IMR-90 (cell line): Measurements from ENCODE around the gene C1orf167. TPM values are rescaled to one million over a fixed set of nuclear protein-coding genes. Genes with fewer than 3 reads are reported as not detected.

Experiments used
- ATAC-seq: fragments of 200-7000 bp; cut with Tn5 transposase; 2 replicates; pipeline ENCODE4 v1.9.1; 2020; ENCODE audit warnings: low read depth, mild to moderate bottlenecking, moderate library complexity
- BruUV-seq: library from RNA; stranded (reverse); fragments of 400-500 nt; replicated peaks from 2 replicates; lab custom pipeline; 2021; lab: Mats Ljungman, UMichigan
- CTCF ChIA-PET: fragments of 300-600 bp; formaldehyde crosslinking; extraction: SDS; loops from one replicate; lab custom pipeline; 2021; ENCODE audit warnings: antibody characterized with exemption; lab: Yijun Ruan, JAX
- POLR2A ChIA-PET: fragments of 300-600 bp; sonication (Branson Sonifier 250); formaldehyde crosslinking; loops from one replicate; lab custom pipeline; 2022; ENCODE audit warnings: antibody characterized with exemption; ENCODE audit not compliant: unreplicated experiment; lab: Charles Lee
- DNase-seq: peaks from one replicate; pipeline ENCODE4 v3.0.0; 2013
- H2AFZ ChIP-seq: replicated peaks from 2 replicates; pipeline ENCODE3; 2013; ENCODE audit warnings: low read length, mild to moderate bottlenecking; ENCODE audit not compliant: poor library complexity
- H2AK5ac ChIP-seq: 2 replicates; pipeline ENCODE4 v1.6.1; 2013; ENCODE audit warnings: low read depth, low read length, inconsistent platforms
- H2AK9ac ChIP-seq: replicated peaks from 2 replicates; pipeline ENCODE3; 2013; ENCODE audit warnings: mild to moderate bottlenecking, low read depth, low read length, moderate library complexity; ENCODE audit not compliant: poor library complexity
- H2BK120ac ChIP-seq: 2 replicates; pipeline ENCODE4 v1.6.1; 2013; ENCODE audit warnings: low read depth, low read length, inconsistent platforms
- H2BK15ac ChIP-seq: 3 replicates; pipeline ENCODE4 v1.6.1; 2013; ENCODE audit warnings: low read depth, low read length, inconsistent platforms
- H2BK20ac ChIP-seq: 2 replicates; pipeline ENCODE4 v1.6.1; 2013; ENCODE audit warnings: low read depth, mild to moderate bottlenecking, inconsistent platforms, low read length, moderate library complexity
- H2BK5ac ChIP-seq: 2 replicates; pipeline ENCODE4 v1.6.1; 2013; ENCODE audit warnings: mild to moderate bottlenecking, low read depth, low read length, inconsistent platforms; ENCODE audit not compliant: poor library complexity, severe bottlenecking
- H3K14ac ChIP-seq: replicated peaks from 2 replicates; pipeline ENCODE4 v1.6.1; 2013; ENCODE audit warnings: low read depth, low read length, inconsistent platforms
- H3K18ac ChIP-seq: 2 replicates; pipeline ENCODE4 v1.6.1; 2013; ENCODE audit warnings: low read depth, low read length, control low read depth
- H3K23ac ChIP-seq: 2 replicates; pipeline ENCODE4 v1.6.1; 2013; ENCODE audit warnings: low read depth, low read length, inconsistent platforms
- H3K27ac ChIP-seq: 2 replicates; pipeline ENCODE4 v1.5.1; 2013; ENCODE audit warnings: mild to moderate bottlenecking, control low read depth, low read length; ENCODE audit not compliant: insufficient read depth
- H3K27me3 ChIP-seq: 2 replicates; pipeline ENCODE4 v1.6.1; 2013; ENCODE audit warnings: low read length; ENCODE audit not compliant: control insufficient read depth, insufficient read depth
- H3K36me3 ChIP-seq: 2 replicates; pipeline ENCODE4 v1.6.1; 2013; ENCODE audit warnings: low read length, mixed read lengths; ENCODE audit not compliant: control insufficient read depth, insufficient read depth
- H3K4ac ChIP-seq: 2 replicates; pipeline ENCODE4 v1.6.1; 2013; ENCODE audit warnings: low read depth, low read length, inconsistent platforms
- H3K4me1 ChIP-seq: 2 replicates; pipeline ENCODE4 v1.6.1; 2013; ENCODE audit warnings: low read length, mixed read lengths; ENCODE audit not compliant: control insufficient read depth, insufficient read depth
- H3K4me2 ChIP-seq: 2 replicates; pipeline ENCODE4 v1.6.1; 2013; ENCODE audit warnings: low read depth, mild to moderate bottlenecking, control low read depth, low read length, moderate library complexity
- H3K4me3 ChIP-seq: 2 replicates; pipeline ENCODE4 v1.5.1; 2013; ENCODE audit warnings: low read depth, mild to moderate bottlenecking, control low read depth, low read length, moderate library complexity; ENCODE audit not compliant: insufficient read depth
- H3K56ac ChIP-seq: 2 replicates; pipeline ENCODE4 v1.6.1; 2013; ENCODE audit warnings: low read length, inconsistent platforms; ENCODE audit not compliant: insufficient read depth; ENCODE audit errors: extremely low read depth
- H3K79me1 ChIP-seq, 2 experiments: 2 replicates each; pipeline ENCODE4 v1.6.1; 2013; ENCODE audit warnings: low read length in 2 of 2, inconsistent platforms in 1 of 2, low read depth in 1 of 2
- H3K9ac ChIP-seq: 2 replicates; pipeline ENCODE4 v1.6.1; 2013; ENCODE audit warnings: low read depth, low read length, control low read depth
- H3K9me1 ChIP-seq: 2 replicates; pipeline ENCODE4 v1.6.1; 2013; ENCODE audit warnings: low read length, inconsistent platforms; ENCODE audit not compliant: insufficient read depth
- H3K9me3 ChIP-seq: 2 replicates; pipeline ENCODE4 v1.6.1; 2013; ENCODE audit warnings: low read length; ENCODE audit not compliant: control insufficient read depth, insufficient read depth
- H4K20me1 ChIP-seq: 2 replicates; pipeline ENCODE4 v1.6.1; 2013; ENCODE audit warnings: low read length, inconsistent platforms; ENCODE audit not compliant: insufficient read depth
- H4K5ac ChIP-seq: 2 replicates; pipeline ENCODE4 v1.6.1; 2013; ENCODE audit warnings: mild to moderate bottlenecking, low read depth, low read length, control low read depth
- H4K8ac ChIP-seq, 2 experiments: 2 replicates each; pipeline ENCODE4 v1.6.1; 2013; ENCODE audit warnings: low read depth in 2 of 2, low read length in 2 of 2, control low read depth in 1 of 2, inconsistent platforms in 1 of 2
- H4K91ac ChIP-seq: 2 replicates; pipeline ENCODE4 v1.6.1; 2013; ENCODE audit warnings: low read depth, low read length, inconsistent platforms; ENCODE audit not compliant: insufficient read depth
- BHLHE40 ChIP-seq: fragments of 150-350 bp; IDR thresholded peaks from 2 replicates; pipeline ENCODE4 v1.6.1; 2016; ENCODE audit warnings: mild to moderate bottlenecking, low read depth, low read length
- CEBPB ChIP-seq: IDR thresholded peaks from 2 replicates; pipeline ENCODE4 v1.6.1; 2012; ENCODE audit warnings: low read depth, low read length, improper control_type of control experiment
- CHD1 ChIP-seq: IDR thresholded peaks from 2 replicates; pipeline ENCODE4 v1.6.1; 2012; ENCODE audit warnings: low read depth, low read length, improper control_type of control experiment
- ELK1 ChIP-seq: fragments of 150-350 bp; IDR thresholded peaks from 2 replicates; pipeline ENCODE4 v1.6.1; 2016; ENCODE audit warnings: low read depth, mild to moderate bottlenecking, low read length, moderate library complexity, borderline replicate concordance
- FOS ChIP-seq: fragments of 150-350 bp; IDR thresholded peaks from 2 replicates; pipeline ENCODE4 v1.6.1; 2016; ENCODE audit warnings: low read depth, low read length
- MAFK ChIP-seq: IDR thresholded peaks from 2 replicates; pipeline ENCODE4 v1.6.1; 2012; ENCODE audit warnings: low read depth, low read length, improper control_type of control experiment
- MXI1 ChIP-seq: IDR thresholded peaks from 2 replicates; pipeline ENCODE4 v1.6.1; 2012; ENCODE audit warnings: low read depth, mild to moderate bottlenecking, low read length, moderate library complexity, borderline replicate concordance
- POLR2A ChIP-seq: IDR thresholded peaks from 2 replicates; pipeline ENCODE4 v1.6.1; 2012; ENCODE audit warnings: mild to moderate bottlenecking, low read depth, low read length
- RAD21 ChIP-seq: IDR thresholded peaks from 2 replicates; pipeline ENCODE4 v1.6.1; 2012; ENCODE audit warnings: low read length, improper control_type of control experiment
- RCOR1 ChIP-seq: IDR thresholded peaks from 2 replicates; pipeline ENCODE4 v1.6.1; 2012; ENCODE audit warnings: mild to moderate bottlenecking, low read length, improper control_type of control experiment; ENCODE audit not compliant: insufficient replicate concordance
- RFX5 ChIP-seq: IDR thresholded peaks from 2 replicates; pipeline ENCODE4 v1.8.0; 2012; ENCODE audit warnings: low read depth, mild to moderate bottlenecking, low read length, moderate library complexity
- SMC3 ChIP-seq: fragments of 150-350 bp; IDR thresholded peaks from 2 replicates; pipeline ENCODE4 v1.6.1; 2016; ENCODE audit warnings: low read depth, mild to moderate bottlenecking, antibody characterized with exemption, low read length, moderate library complexity
- WGBS, 2 experiments: methylation state at CpG; one replicate each; pipeline versions ENCODE4 v1.1.5 to v1.1.7; 2013; ENCODE audit warnings: missing lambda C conversion rate in 2 of 2; ENCODE audit not compliant: insufficient read length in 1 of 2; ENCODE audit errors: extremely low coverage in 2 of 2; 5-methylcytosine and 5-hydroxymethylcytosine counted together
- dilution Hi-C: fragments of 300-500 bp; cut with HindIII; formaldehyde crosslinking; loops from one replicate; pipeline ENCODE4 v1.14.3; 2018; ENCODE audit warnings: low sequenced_read_pairs; ENCODE audit not compliant: unreplicated experiment
- in situ Hi-C: fragments of 300-500 bp; cut with MboI; formaldehyde crosslinking; loops from 3 replicates; pipeline ENCODE4 v1.14.3; 2019; ENCODE audit warnings: low sequenced_read_pairs, inconsistent platforms, mixed read lengths
- intact Hi-C: fragments of 100-400 bp; cut with micrococcal nuclease; formaldehyde crosslinking; loops from 2 replicates; pipeline ENCODE4 v1.10.0; 2022
- polyA plus RNA-seq, 3 experiments: library from polyadenylated mRNA; depleted of rRNA; stranded (reverse); fragments of >200 nt; gene quantifications; 2 replicates each; pipeline ENCODE4 v1.2.3, GENCODE V29; 2012; ENCODE audit warnings: low replicate concordance in 1 of 3
- total RNA-seq: library from RNA; depleted of rRNA; stranded (reverse); fragments of >200 nt; gene quantifications from 2 replicates; pipeline ENCODE4 v1.2.3, GENCODE V29; 2012

Gene C1orf167
- total and polyA plus RNA-seq, 2 of the 4 experiments (the other 2 are of a cell fraction): under 0.01 to 0.15 TPM

DNA sequence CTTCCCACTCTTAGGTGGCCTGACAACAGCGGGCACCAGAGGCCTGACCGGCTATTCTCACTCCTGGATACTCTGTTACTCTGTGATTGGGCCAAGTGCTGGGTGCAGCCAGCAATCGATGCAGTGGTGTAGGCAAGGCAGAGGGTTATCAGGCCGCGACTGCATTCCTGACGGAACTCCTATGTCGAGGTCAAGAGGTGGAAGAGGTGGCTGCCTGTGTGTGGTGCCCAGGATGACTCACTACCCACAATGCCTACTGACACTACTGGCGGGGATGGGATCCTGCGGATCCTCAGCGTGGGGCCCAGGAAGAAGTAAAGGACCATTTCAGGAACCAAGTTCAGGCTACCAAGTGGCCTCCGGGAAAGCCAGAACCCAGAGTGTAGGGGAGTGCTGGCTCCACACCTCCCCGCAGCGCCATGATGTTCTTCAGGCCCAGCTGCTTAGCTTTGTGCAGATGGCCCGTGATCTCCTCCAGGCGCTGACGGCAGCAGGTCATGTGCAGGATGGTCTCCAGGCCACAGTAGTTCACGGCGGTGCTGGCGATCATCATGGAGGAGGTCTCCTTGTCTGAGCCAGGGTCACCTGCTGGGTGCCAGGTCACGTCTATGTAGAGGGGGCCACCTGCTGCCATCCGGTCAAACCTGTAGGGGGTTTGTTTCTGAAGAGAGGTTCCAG is 38.9 kb downstream of the C1orf167 start:
- Histone ChIP-seq H3K18ac (no peak overlapping the region), H2BK120ac (no peak overlapping the region), H3K4me3 (no peak overlapping the region), H2AFZ (no peak overlapping the region), H4K91ac (no peak overlapping the region), H3K9me3 (no peaks in the 10 kb centered on the region), H4K8ac (no peak overlapping the region), H3K9me1 (peaks cover 3% of the 10 kb centered on the region; the same call in 1 of the 2 replicates), H3K4me1 (peaks cover 17% of the 10 kb centered on the region), H3K4me2 (no peak overlapping the region), H4K20me1 (no peaks in the 10 kb centered on the region), H3K14ac (no peak overlapping the region), H3K4ac (no peak overlapping the region), H2AK5ac (no peak overlapping the region), H3K79me1 (peaks cover 4 to 40% of the 10 kb centered on the region in 2 experiments; a peak in 3 of 4 replicates), H2BK15ac (no peak overlapping the region), H3K9ac (no peak overlapping the region), H4K5ac (no peak overlapping the region), H2BK5ac (no peak overlapping the region), H3K27ac (no peak overlapping the region), H3K27me3 (no peaks in the 10 kb centered on the region), H2AK9ac (peak overlapping the region; percentile 37), H2BK20ac (no peak overlapping the region), H3K56ac (no peak overlapping the region), H3K23ac (no peak overlapping the region), H3K36me3 (peaks cover 24% of the 10 kb centered on the region)
- no TSS peak for BruUV-seq
- POLR2A ChIA-PET: no interaction called here
- DNase-seq: no peak
- ATAC-seq: no peak
- 90% methylated on average over 9 of the region's 21 CpGs; no CpG with 5 or more reads in 1 of the 2 experiments for WGBS, 2 experiments
- dilution Hi-C loops (no loop called here), in situ Hi-C loops (no loop called here), intact Hi-C loops (loop anchor here (5.0 kb wide), 1 partner anchor 119 kb away; the partner anchor contains the start of gene MAD2L2)
- TF ChIP-seq BHLHE40 (no peak), FOS (no peak), CEBPB (no peak), SMC3 (no peak), RFX5 (no peak), CHD1 (no peak), RAD21 (no peak), POLR2A (no peak), MAFK (no peak), RCOR1 (no peak), MXI1 (no peak), ELK1 (no peak)
- CTCF ChIA-PET: no interaction called here
